ENCODE results near the gene KDM2B.

DNA sequence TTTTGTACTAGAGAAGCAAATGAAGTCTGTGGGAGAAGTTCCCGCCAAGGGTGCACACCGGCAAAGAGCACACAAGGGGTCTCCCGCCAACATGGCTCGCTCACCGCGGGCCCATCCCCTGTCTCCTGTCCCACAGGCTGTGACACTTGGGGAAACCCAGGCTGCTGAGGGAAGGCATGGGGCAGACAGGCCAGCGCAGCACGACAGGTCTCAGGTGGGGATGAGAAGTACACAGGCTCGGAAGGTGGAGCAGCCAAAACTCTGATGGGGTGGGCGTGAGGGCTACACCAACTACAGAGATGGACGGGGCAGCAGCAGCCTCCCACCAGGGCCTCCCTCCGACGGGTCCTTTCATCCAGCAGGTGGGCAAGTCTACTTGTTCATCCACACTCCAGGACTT lies 116.5 kb downstream of the KDM2B start:
- TF ChIP-seq GATA3 (IDR thresholded peaks at IDR 0.05; ENCODE audit: low read depth, low read length) (no peak), GATA2 (IDR thresholded peaks at IDR 0.05; ENCODE audit: low read depth, low read length) (no peak)

All from SH-SY5Y (cell line).